ENCODE results near the gene NRXN3. TPM values are rescaled to one million over a fixed set of nuclear protein-coding genes. Genes with fewer than 3 reads are reported as not detected.
A peak's percentile ranks its signal among the peaks of the same experiment; 100 is the strongest.

Gene NRXN3
- total and polyA plus RNA-seq, 2 of the 13 experiments (the other 11 are each of a cell fraction or from before 2014, with no cell fraction given), result 0.03 TPM; not detected in 1

DNA sequence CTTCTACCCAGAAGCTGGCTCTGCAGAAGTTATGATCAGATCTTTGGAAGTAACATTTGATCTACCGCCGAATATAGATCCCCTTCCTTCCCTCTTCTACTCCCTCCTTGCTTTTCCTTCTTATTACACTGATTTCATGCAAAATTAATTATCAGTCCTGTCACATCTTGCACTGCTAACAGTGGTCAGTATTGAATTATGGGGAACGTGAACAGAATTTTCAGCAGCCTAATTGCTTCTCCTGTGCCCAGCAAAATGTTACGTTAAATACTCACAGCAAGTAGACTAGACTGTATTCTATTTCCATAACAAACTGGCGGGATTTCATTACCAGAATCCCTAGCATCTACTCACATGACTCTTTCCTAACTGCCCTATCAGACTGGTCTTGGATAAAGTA is 1444.3 kb downstream of the NRXN3 start (continued):
- no peak for TF ChIP-seq CBFB (CRISPR knock-in tag; IDR thresholded peaks at IDR 0.05)
- no peak for TF ChIP-seq NR2C2 (CRISPR knock-in tag; IDR thresholded peaks at IDR 0.05; ENCODE audit: borderline replicate concordance)
- TF ChIP-seq ZNF44 (CRISPR knock-in tag; IDR thresholded peaks at IDR 0.05), result no peak

DNA sequence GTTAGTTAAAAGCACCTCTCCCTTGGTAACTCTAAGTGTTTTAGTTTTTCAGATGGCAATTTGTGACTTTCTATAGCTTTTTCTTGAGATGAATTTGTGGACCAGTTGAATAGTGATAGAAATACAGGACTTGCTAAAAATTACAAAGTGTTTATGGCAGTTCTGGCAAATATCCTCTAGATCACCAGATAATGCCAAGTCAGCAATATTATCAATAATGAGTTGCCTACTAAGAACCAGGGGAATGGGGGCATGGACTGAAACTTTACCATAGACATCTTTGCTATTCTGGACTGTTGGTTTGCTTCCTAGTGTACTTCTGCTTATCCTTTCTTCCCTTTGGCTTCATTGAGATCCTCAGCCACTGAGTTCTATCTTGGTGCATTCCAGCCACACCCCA is 1456.9 kb downstream of the NRXN3 start:
- H4K20me1 ChIP-seq (ENCODE audit: insufficient read depth, low read length), result no peaks in the 10 kb centered on the region
- DNase-seq (ENCODE audit: low spot score) (no peak), ATAC-seq (no peak), FAIRE-seq (no peak)
- no peaks in the 10 kb centered on the region for H3K4me1 ChIP-seq (ENCODE audit: insufficient read depth, low read length)
- H3K9me3 ChIP-seq (ENCODE audit: low read length), result peaks cover 91% of the 10 kb centered on the region
- ChIA-PET POLR2A (no interaction called here), CTCF (ENCODE audit: low intra/inter-chr PET ratio, low total read pairs) (no interaction called here)
- H3K27ac ChIP-seq (ENCODE audit: extremely low read length, insufficient read depth, low read length), result no peak overlapping the region
- TF ChIP-seq YEATS4 (CRISPR knock-in tag; IDR thresholded peaks at IDR 0.05; ENCODE audit: borderline replicate concordance), result no peak
- TF ChIP-seq ZNF564 (CRISPR knock-in tag; IDR thresholded peaks at IDR 0.05), result no peak
- peak; percentile 97 to 99 for TF ChIP-seq MAFK (conservative IDR thresholded peaks at IDR 0.05 in 1 of 2, IDR thresholded peaks at IDR 0.05 in 1 of 2; ENCODE audit: low read length in 2 of 2)
- TF ChIP-seq MAFF (IDR thresholded peaks at IDR 0.05; ENCODE audit: low read depth, low read length), result peak; percentile 99
- TF ChIP-seq ZNF646 (CRISPR knock-in tag; IDR thresholded peaks at IDR 0.05), result no peak
- H3K4me3 ChIP-seq (replicated peaks in 1 of 3; ENCODE audit: insufficient read depth in 1 of 3, low read depth in 2 of 3, low read length in 3 of 3), result no peak overlapping the region
- in situ Hi-C loops (cut with HindIII; ENCODE audit: extremely low pct_ligation_motif_present, low pct_unique_long_range_greater_than_20kb), result no loop called here
- H3K79me2 ChIP-seq (ENCODE audit: insufficient read depth, low read length), result no peaks in the 10 kb centered on the region
- no peak overlapping the region for H2AFZ ChIP-seq (ENCODE audit: low read length)
- H3K4me2 ChIP-seq (ENCODE audit: low read depth, low read length), result no peak overlapping the region
- intact Hi-C loops (cut with micrococcal nuclease; ENCODE audit: unreplicated experiment), result no loop called here
- BruUV-seq (replicated peaks), result no TSS peak
- H3K9ac ChIP-seq (ENCODE audit: insufficient read depth, low read depth, low read length), result no peak overlapping the region
- H3K36me3 ChIP-seq (replicated peaks in 1 of 2; ENCODE audit: control insufficient read depth in 1 of 2, insufficient read depth in 2 of 2, low read length in 2 of 2), result no peaks in the 10 kb centered on the region
- H3K27me3 ChIP-seq (ENCODE audit: control insufficient read depth in 1 of 2, insufficient read depth in 2 of 2, low read length in 2 of 2), result no peaks in the 10 kb centered on the region

Data from HepG2 (cell line).